Measurements from ENCODE around the gene SH3PXD2B. TPM values are rescaled to one million over a fixed set of nuclear protein-coding genes. Genes with fewer than 3 reads are reported as not detected.

The SH3PXD2B gene
- total RNA-seq, 2 experiments from 2014 or later, result 0.10 TPM; not detected in 1

- Histone ChIP-seq H3K79me2 (ENCODE audit: insufficient read depth, low read depth, low read length) (no peaks in the 10 kb centered on the region), H3K36me3 (ENCODE audit: insufficient read depth, low read length) (no peaks in the 10 kb centered on the region), H3K9me2 (ENCODE audit: insufficient read depth, low read length) (no peaks in the 10 kb centered on the region), H3K4me1 (ENCODE audit: insufficient read depth, low read length, poor library complexity, severe bottlenecking) (peaks cover 10% of the 10 kb centered on the region), H4K20me1 (ENCODE audit: insufficient read depth, low read length) (no peaks in the 10 kb centered on the region), H3K4me3 (ENCODE audit: low read depth, low read length, poor library complexity, severe bottlenecking) (no peak overlapping the region), H2AFZ (ENCODE audit: low read length) (no peak overlapping the region), H3K9me3 (ENCODE audit: low read length) (no peaks in the 10 kb centered on the region), H3K4me2 (ENCODE audit: low read length) (no peak overlapping the region), H3K27ac (ENCODE audit: low read depth, low read length, poor library complexity, severe bottlenecking) (no peak overlapping the region)
- ChIA-PET POLR2A (no interaction called here), CTCF (ENCODE audit: unreplicated experiment) (no interaction called here)
- no TSS peak for BruUV-seq (replicated peaks)
- no peak for TF ChIP-seq EZH2phosphoT487 (IDR thresholded peaks at IDR 0.05; ENCODE audit: borderline replicate concordance, low read depth, low read length)
- TF ChIP-seq CTCF (conservative IDR thresholded peaks at IDR 0.05; ENCODE audit: low read length), result no peak
- DNase-seq (ENCODE audit: low spot score), result no peak
- intact Hi-C loops (cut with micrococcal nuclease; ENCODE audit: unreplicated experiment), result no loop called here
These were observed 33.3 kb upstream of the SH3PXD2B start for GRCh38 chr5:172487671-172488070.

- no peaks in the 10 kb centered on the region for H4K20me1 ChIP-seq (ENCODE audit: insufficient read depth, low read length)
- TF ChIP-seq EZH2phosphoT487 (IDR thresholded peaks at IDR 0.05; ENCODE audit: borderline replicate concordance, low read depth, low read length) (no peak), CTCF (conservative IDR thresholded peaks at IDR 0.05; ENCODE audit: low read length) (no peak)
- CTCF ChIA-PET (ENCODE audit: unreplicated experiment), result no interaction called here
- BruUV-seq (replicated peaks), result no TSS peak
- no peaks in the 10 kb centered on the region for H3K36me3 ChIP-seq (ENCODE audit: insufficient read depth, low read length)
- H3K79me2 ChIP-seq (ENCODE audit: insufficient read depth, low read depth, low read length), result no peaks in the 10 kb centered on the region
- H2AFZ ChIP-seq (ENCODE audit: low read length), result no peak overlapping the region
- H3K9me3 ChIP-seq (ENCODE audit: low read length), result no peaks in the 10 kb centered on the region
- no peak overlapping the region for H3K27ac ChIP-seq (ENCODE audit: low read depth, low read length, poor library complexity, severe bottlenecking)
- no peaks in the 10 kb centered on the region for H3K9me2 ChIP-seq (ENCODE audit: insufficient read depth, low read length)
- H3K4me3 ChIP-seq (ENCODE audit: low read depth, low read length, poor library complexity, severe bottlenecking), result no peak overlapping the region
- peaks cover 10% of the 10 kb centered on the region for H3K4me1 ChIP-seq (ENCODE audit: insufficient read depth, low read length, poor library complexity, severe bottlenecking)
- intact Hi-C loops (cut with micrococcal nuclease; ENCODE audit: unreplicated experiment), result no loop called here
- no peak overlapping the region for H3K4me2 ChIP-seq (ENCODE audit: low read length)
- POLR2A ChIA-PET, result no interaction called here
- DNase-seq (ENCODE audit: low spot score), result no peak
These were observed 32.6 kb upstream of the SH3PXD2B start for GRCh38 chr5:172486912-172487311.

GRCh38 chr5:172486451-172486850, 32.1 kb upstream of the SH3PXD2B start:
- intact Hi-C loops (cut with micrococcal nuclease; ENCODE audit: unreplicated experiment), result no loop called here

More at GRCh38 chr5:172486451-172486850, 32.1 kb upstream of the SH3PXD2B start:
- no peak overlapping the region for H3K4me2 ChIP-seq (ENCODE audit: low read length)
- H2AFZ ChIP-seq (ENCODE audit: low read length), result no peak overlapping the region
- TF ChIP-seq CTCF (conservative IDR thresholded peaks at IDR 0.05; ENCODE audit: low read length), result no peak
- no peak for TF ChIP-seq EZH2phosphoT487 (IDR thresholded peaks at IDR 0.05; ENCODE audit: borderline replicate concordance, low read depth, low read length)
- no peaks in the 10 kb centered on the region for H3K36me3 ChIP-seq (ENCODE audit: insufficient read depth, low read length)
- peaks cover 7% of the 10 kb centered on the region for H3K4me1 ChIP-seq (ENCODE audit: insufficient read depth, low read length, poor library complexity, severe bottlenecking)
- ChIA-PET POLR2A (no interaction called here), CTCF (ENCODE audit: unreplicated experiment) (no interaction called here)
- no peaks in the 10 kb centered on the region for H3K9me2 ChIP-seq (ENCODE audit: insufficient read depth, low read length)
- H3K27ac ChIP-seq (ENCODE audit: low read depth, low read length, poor library complexity, severe bottlenecking), result no peak overlapping the region
- no peak for DNase-seq (ENCODE audit: low spot score)
- H3K79me2 ChIP-seq (ENCODE audit: insufficient read depth, low read depth, low read length), result no peaks in the 10 kb centered on the region
- H3K4me3 ChIP-seq (ENCODE audit: low read depth, low read length, poor library complexity, severe bottlenecking), result no peak overlapping the region
- BruUV-seq (replicated peaks), result no TSS peak
- H3K9me3 ChIP-seq (ENCODE audit: low read length), result no peaks in the 10 kb centered on the region
- H4K20me1 ChIP-seq (ENCODE audit: insufficient read depth, low read length), result no peaks in the 10 kb centered on the region
